Adrenal gland (tissue), 12 donors: ENCODE results near the gene LAMB4. TPM values are rescaled to one million over a fixed set of nuclear protein-coding genes. Genes with fewer than 3 reads are reported as not detected.

Experiments used
- DNase-seq, 7 donors: peaks; one replicate each; pipeline ENCODE4 v3.0.0-alpha.2; 2019 to 2020
- H3K27ac ChIP-seq, 5 donors: fragments of 200-600 bp; sonication (generic) in 4 of 5; 1 replicate in 3 of 5; 2 replicates in 2 of 5; pipeline versions ENCODE4 v1.5.1 to v1.8.0; 2016 to 2020; ENCODE audit warnings: mild to moderate bottlenecking in 1 of 5
- H3K27me3 ChIP-seq: fragments of 200-600 bp; 2 replicates; pipeline ENCODE4 v1.8.0; 2021
- H3K36me3 ChIP-seq, 2 donors: fragments of 200-600 bp; replicated peaks in 1 of 2; 1 replicate in 1 of 2; 2 replicates in 1 of 2; pipeline versions ENCODE4 v1.5.1 to v1.8.0; 2018 to 2022
- H3K4me1 ChIP-seq, 2 donors: fragments of 200-600 bp; replicated peaks in 1 of 2; 1 replicate in 1 of 2; 2 replicates in 1 of 2; pipeline versions ENCODE4 v1.5.1 to v1.8.0; 2018 to 2021
- H3K4me3 ChIP-seq, 4 donors: fragments of 200-600 bp; sonication (generic) in 3 of 4; one replicate each; pipeline ENCODE4 v1.5.1; 2016 to 2018
- H3K9me3 ChIP-seq, 3 donors: fragments of 200-600 bp; sonication (generic) in 1 of 3; replicated peaks in 1 of 3; 1 replicate in 2 of 3; 2 replicates in 1 of 3; pipeline versions ENCODE4 v1.5.1 to v1.8.0; 2016 to 2021
- POLR2A ChIP-seq, 2 donors: fragments of 450-650 bp; IDR thresholded peaks; one replicate each; pipeline ENCODE4 v1.6.1; 2017; ENCODE audit warnings: antibody characterized with exemption in 2 of 2, mild to moderate bottlenecking in 2 of 2, moderate library complexity in 1 of 2
- WGBS, 4 donors: extraction: QIAGEN DNeasy Blood & Tissue Kit in 2 of 4; methylation state at CpG; one replicate each; pipeline versions ENCODE4 v1.1.5 to v1.1.7; 2013 to 2017; 5-methylcytosine and 5-hydroxymethylcytosine counted together
- intact Hi-C, 2 donors: fragments of 100-400 bp; cut with DNase I; formaldehyde crosslinking; loops; one replicate each; pipeline versions ENCODE4 v1.14.1 to v1.15.0; 2022 to 2023
- polyA plus RNA-seq, 3 donors: library from polyadenylated mRNA; stranded (reverse); fragments of 200-250 nt in 2 of 3; fragments of 350-450 nt in 1 of 3; fragmentation: Illumina TruSeq in 1 of 3; extraction: RNeasy Lipid Tissue Mini Kit (QIAGEN cat#74804) in 1 of 3; gene quantifications; one replicate each; pipeline ENCODE4 v1.2.3, GENCODE V29; 2013 to 2014
- total RNA-seq, 9 donors: library from RNA; depleted of rRNA in 4 of 9; stranded (reverse); fragments of >200 nt in 4 of 9; fragments of 120-200 nt in 1 of 9; fragmentation: NEBNext Ultra II Directional in 1 of 9; extraction: Animal tissue kit (Norgen Biotek cat#: 25700) in 1 of 9; gene quantifications; one replicate each; pipeline versions ENCODE4 v1.1.0 to v1.2.4, GENCODE V29; 2013 to 2023
- TF ChIP-seq, protein P1 (sequence below), 6 experiments: fragments of 450-650 bp in 4 of 6; fragments of 200-600 bp in 2 of 6; sonication (generic) in 1 of 6; IDR thresholded peaks; 1 replicate in 5 of 6; 2 replicates in 1 of 6; pipeline versions ENCODE4 v1.5.1 to v1.8.0; 2016 to 2021; ENCODE audit warnings: antibody characterized with exemption in 6 of 6, mild to moderate bottlenecking in 2 of 6, moderate library complexity in 1 of 6
- donor health status: healthy with polysubstance abuse.
- donor health status: Bipolar disorder and iron deficiency.
- donor health status: DM: yes; HTN: yes; CAD: no.
- donor health status: DM: no; HTN: no; CAD: no.
- donor health status: DM: no; HTN: no; CAD: no.
- donor health status: DM: yes; HTN: yes; CAD: no.

Gene LAMB4
- total and polyA plus RNA-seq, 12 donors, result 0.12 to 1.0 (median 0.27) TPM; not detected in 5

- no peak overlapping the region for H3K4me3 ChIP-seq
- H3K36me3 ChIP-seq, result no peaks in the 10 kb centered on the region
- WGBS, 4 donors, result 95 to 97% (median 96%) methylated on average over 6 of the region's 6 CpGs
- no peak for DNase-seq
- no peak overlapping the region for H3K27ac ChIP-seq
- no peaks in the 10 kb centered on the region for H3K4me1 ChIP-seq
- H3K9me3 ChIP-seq, result no peaks in the 10 kb centered on the region
- H3K27me3 ChIP-seq, result no peaks in the 10 kb centered on the region
- intact Hi-C loops, result loop anchor here in 1 of 2 donors (10.0 kb wide), 1 partner anchor 149 kb away; no protein-coding TSS in a partner anchor
- no peak for TF ChIP-seq POLR2A (IDR thresholded peaks at IDR 0.05)
- TF ChIP-seq, protein P1, sequence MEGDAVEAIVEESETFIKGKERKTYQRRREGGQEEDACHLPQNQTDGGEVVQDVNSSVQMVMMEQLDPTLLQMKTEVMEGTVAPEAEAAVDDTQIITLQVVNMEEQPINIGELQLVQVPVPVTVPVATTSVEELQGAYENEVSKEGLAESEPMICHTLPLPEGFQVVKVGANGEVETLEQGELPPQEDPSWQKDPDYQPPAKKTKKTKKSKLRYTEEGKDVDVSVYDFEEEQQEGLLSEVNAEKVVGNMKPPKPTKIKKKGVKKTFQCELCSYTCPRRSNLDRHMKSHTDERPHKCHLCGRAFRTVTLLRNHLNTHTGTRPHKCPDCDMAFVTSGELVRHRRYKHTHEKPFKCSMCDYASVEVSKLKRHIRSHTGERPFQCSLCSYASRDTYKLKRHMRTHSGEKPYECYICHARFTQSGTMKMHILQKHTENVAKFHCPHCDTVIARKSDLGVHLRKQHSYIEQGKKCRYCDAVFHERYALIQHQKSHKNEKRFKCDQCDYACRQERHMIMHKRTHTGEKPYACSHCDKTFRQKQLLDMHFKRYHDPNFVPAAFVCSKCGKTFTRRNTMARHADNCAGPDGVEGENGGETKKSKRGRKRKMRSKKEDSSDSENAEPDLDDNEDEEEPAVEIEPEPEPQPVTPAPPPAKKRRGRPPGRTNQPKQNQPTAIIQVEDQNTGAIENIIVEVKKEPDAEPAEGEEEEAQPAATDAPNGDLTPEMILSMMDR (IDR thresholded peaks at IDR 0.05), result no peak
Observed at GRCh38 chr7:108143658-108144420, 13.7 kb upstream of the LAMB4 start.

- H3K27me3 ChIP-seq, result no peaks in the 10 kb centered on the region
- intact Hi-C loops, result loop anchor here in 1 of 2 donors (10.0 kb wide), 1 partner anchor 148 kb away; no protein-coding TSS in a partner anchor
- DNase-seq, result no peak
- no peak for TF ChIP-seq POLR2A (IDR thresholded peaks at IDR 0.05)
- TF ChIP-seq, protein P1 (IDR thresholded peaks at IDR 0.05), result no peak
- H3K36me3 ChIP-seq, result no peaks in the 10 kb centered on the region
- H3K27ac ChIP-seq, result no peak overlapping the region
- 85 to 96% (median 90%) methylated on average over 6 of the region's 6 CpGs for WGBS, 4 donors
- H3K4me3 ChIP-seq, result no peak overlapping the region
- H3K4me1 ChIP-seq, result no peaks in the 10 kb centered on the region
- no peaks in the 10 kb centered on the region for H3K9me3 ChIP-seq
Observed at GRCh38 chr7:108142675-108143259, 12.6 kb upstream of the LAMB4 start.

GRCh38 chr7:108142180-108142579, 12.0 kb upstream of the LAMB4 start:
- 91 to 97% (median 93%) methylated on average over 4 of the region's 4 CpGs for WGBS, 4 donors

DNA sequence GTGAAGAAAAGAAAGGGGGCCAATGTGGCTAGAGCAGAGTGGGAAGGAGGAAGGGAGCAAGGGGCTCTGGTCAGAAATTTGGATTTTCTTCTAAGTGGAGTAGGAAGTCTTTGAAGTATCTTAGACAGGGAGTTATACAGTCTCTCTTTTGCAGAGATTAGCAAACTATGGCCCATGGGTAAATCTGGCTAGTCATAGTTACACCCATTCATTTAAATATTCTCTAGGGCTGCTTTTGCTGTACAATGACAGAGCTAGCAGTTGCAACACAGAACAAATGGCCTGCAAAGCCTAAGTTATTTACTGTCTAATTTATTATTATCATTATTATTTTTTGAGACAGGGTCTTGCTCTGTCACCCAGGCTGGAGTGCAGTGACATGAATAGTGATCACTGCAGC, 10.5 kb upstream of the LAMB4 start:
- no peak for DNase-seq
- Histone ChIP-seq H3K27me3 (no peaks in the 10 kb centered on the region), H3K4me1 (no peaks in the 10 kb centered on the region), H3K27ac (no peak overlapping the region), H3K4me3 (no peak overlapping the region), H3K9me3 (no peaks in the 10 kb centered on the region), H3K36me3 (no peaks in the 10 kb centered on the region)
- TF ChIP-seq, protein P1 (IDR thresholded peaks at IDR 0.05), result no peak
- TF ChIP-seq POLR2A (IDR thresholded peaks at IDR 0.05), result no peak
- intact Hi-C loops, result loop anchor here in 1 of 2 donors (10.0 kb wide), 1 partner anchor 146 kb away; no protein-coding TSS in a partner anchor

More at GRCh38 chr7:108142180-108142579, 12.0 kb upstream of the LAMB4 start:
- Histone ChIP-seq H3K36me3 (no peaks in the 10 kb centered on the region), H3K4me3 (no peak overlapping the region), H3K27me3 (no peaks in the 10 kb centered on the region), H3K4me1 (no peaks in the 10 kb centered on the region), H3K9me3 (no peaks in the 10 kb centered on the region), H3K27ac (no peak overlapping the region)
- intact Hi-C loops, result loop anchor here in 1 of 2 donors (10.0 kb wide), 1 partner anchor 147 kb away; no protein-coding TSS in a partner anchor
- no peak for DNase-seq
- TF ChIP-seq, protein P1 (IDR thresholded peaks at IDR 0.05), result no peak
- TF ChIP-seq POLR2A (IDR thresholded peaks at IDR 0.05), result no peak
